ENCODE measurements around the gene FBXL17.

Gene FBXL17

DNA sequence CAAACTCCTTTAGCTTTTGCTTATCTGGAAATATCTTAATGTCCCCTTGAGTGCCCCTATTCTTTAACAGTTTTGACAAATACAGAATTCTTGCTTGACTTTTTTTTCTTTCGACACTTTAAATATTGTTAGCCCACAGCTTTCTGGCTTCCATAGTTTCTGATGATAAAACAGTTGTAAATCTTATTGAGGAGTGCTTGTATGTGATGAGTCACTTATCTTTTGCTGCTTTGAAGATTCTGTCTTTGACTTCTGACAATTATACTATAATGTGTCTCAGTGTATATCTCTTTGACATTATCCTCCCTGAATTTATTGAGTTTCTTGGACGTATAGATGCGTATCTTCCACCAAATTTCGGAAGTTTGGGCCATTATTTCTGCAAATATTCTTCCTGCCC, 21.6 kb downstream of the FBXL17 start:
- no peak overlapping the region for H3K27ac Mint-ChIP-seq

GRCh38 chr5:108356286-108356685, 25.6 kb downstream of the FBXL17 start:
- Mint-ChIP-seq H3K4me1 (ENCODE audit: low read depth) (peaks cover 12% of the 10 kb centered on the region), H3K9me3 (no peaks in the 10 kb centered on the region), H3K27ac (no peak overlapping the region), H3K27me3 (no peaks in the 10 kb centered on the region), H3K4me3 (no peak overlapping the region), H3K36me3 (ENCODE audit: low read depth) (peaks cover 6% of the 10 kb centered on the region)
- no peak for DNase-seq

More for the DNA sequence above, 21.6 kb downstream of the FBXL17 start:
- Mint-ChIP-seq H3K27me3 (no peaks in the 10 kb centered on the region), H3K9me3 (no peaks in the 10 kb centered on the region), H3K4me1 (ENCODE audit: low read depth) (peaks cover 12% of the 10 kb centered on the region), H3K36me3 (ENCODE audit: low read depth) (peaks cover 29% of the 10 kb centered on the region), H3K4me3 (no peak overlapping the region)
- DNase-seq = no peak

DNA sequence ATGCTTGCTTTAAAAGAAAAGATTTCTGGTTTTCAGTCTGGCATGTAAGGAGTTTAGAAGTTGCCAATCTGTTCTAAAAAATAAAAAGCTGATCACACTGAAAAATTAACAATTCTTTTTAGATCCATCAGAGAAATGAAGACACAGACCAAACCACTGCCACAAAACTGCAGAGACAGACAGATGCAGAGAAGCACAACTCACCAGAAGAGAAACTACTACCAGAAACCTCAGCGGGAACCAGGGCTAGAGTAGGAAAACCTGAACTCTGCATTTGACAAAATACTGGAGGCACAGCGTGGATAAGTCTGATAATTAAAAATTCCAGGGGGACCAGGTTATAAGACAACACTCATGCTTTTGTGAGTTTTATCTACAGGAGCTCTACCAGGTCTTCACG, 28.8 kb downstream of the FBXL17 start:
- H3K27ac Mint-ChIP-seq = peak overlapping the region; percentile 1
- no peak overlapping the region for H3K4me3 Mint-ChIP-seq
- peaks cover 2% of the 10 kb centered on the region for H3K4me1 Mint-ChIP-seq (ENCODE audit: low read depth)
- no peak for DNase-seq
- H3K36me3 Mint-ChIP-seq (ENCODE audit: low read depth) = no peaks in the 10 kb centered on the region
- H3K27me3 Mint-ChIP-seq = no peaks in the 10 kb centered on the region
- no peaks in the 10 kb centered on the region for H3K9me3 Mint-ChIP-seq

DNA sequence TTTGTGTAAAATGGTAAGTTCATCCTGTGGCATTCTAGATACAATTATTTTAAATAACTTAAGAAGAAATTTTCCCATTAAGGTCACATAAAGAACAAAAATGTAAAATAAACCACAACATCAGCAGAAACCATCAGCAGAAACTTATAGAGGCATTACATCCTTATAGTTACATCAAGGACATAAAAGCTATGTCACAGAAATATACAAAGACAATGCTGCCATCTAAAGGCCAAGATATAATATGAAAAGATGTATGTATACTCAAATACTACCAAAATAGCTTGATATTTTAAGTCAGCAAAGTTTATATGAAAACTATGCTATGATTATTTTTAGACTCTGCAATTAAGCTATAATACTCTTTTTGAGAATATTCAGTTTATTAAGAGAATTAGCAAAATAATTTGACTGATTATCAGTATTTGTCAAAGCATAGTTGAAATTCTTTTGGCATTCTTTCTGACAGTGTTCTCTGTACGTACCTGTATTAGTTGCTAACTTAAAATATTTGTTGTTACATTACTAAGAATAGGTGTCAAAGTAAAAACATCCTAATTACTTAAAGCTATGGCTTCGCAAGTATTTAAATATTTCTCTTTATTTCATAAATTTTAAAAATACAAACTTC, 36.2 kb downstream of the FBXL17 start:
- no peak for DNase-seq
- peaks cover 18% of the 10 kb centered on the region for H3K36me3 Mint-ChIP-seq (ENCODE audit: low read depth)
- no peak overlapping the region for H3K27ac Mint-ChIP-seq
- H3K4me3 Mint-ChIP-seq = no peak overlapping the region
- H3K27me3 Mint-ChIP-seq = no peaks in the 10 kb centered on the region
- H3K4me1 Mint-ChIP-seq (ENCODE audit: low read depth) = no peaks in the 10 kb centered on the region
- no peaks in the 10 kb centered on the region for H3K9me3 Mint-ChIP-seq

GRCh38 chr5:108344103-108344822, 37.6 kb downstream of the FBXL17 start:
- Mint-ChIP-seq H3K4me1 (ENCODE audit: low read depth) (no peaks in the 10 kb centered on the region), H3K27me3 (no peaks in the 10 kb centered on the region), H3K9me3 (no peaks in the 10 kb centered on the region), H3K36me3 (ENCODE audit: low read depth) (peaks cover 19% of the 10 kb centered on the region), H3K4me3 (no peak overlapping the region), H3K27ac (no peak overlapping the region)
- no peak for DNase-seq

- H3K27me3 Mint-ChIP-seq = no peaks in the 10 kb centered on the region
- H3K4me1 Mint-ChIP-seq (ENCODE audit: low read depth) = no peaks in the 10 kb centered on the region
- DNase-seq = no peak
- no peak overlapping the region for H3K4me3 Mint-ChIP-seq
- no peaks in the 10 kb centered on the region for H3K9me3 Mint-ChIP-seq
- no peak overlapping the region for H3K27ac Mint-ChIP-seq
- peaks cover 20% of the 10 kb centered on the region for H3K36me3 Mint-ChIP-seq (ENCODE audit: low read depth)
Measured at GRCh38 chr5:108341866-108342265, 40.0 kb downstream of the FBXL17 start.

DNA sequence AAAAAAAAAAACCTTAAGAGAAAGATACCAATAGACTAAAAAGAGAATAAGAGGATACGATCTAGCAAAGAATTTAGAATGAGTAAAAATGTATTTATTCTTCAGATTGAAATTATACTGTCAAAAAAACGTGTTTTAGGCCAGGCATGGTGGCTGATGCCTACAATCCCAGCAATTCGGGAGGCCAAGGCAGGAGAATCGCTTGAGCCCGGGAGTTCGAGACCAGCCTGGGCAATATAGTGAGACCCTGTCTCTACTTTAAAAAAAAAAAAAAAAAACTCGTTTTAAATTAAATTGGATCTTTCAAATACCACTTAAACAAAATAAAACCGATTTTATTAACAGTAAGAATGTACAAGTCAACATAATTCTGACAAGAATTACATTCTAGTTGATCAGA, 41.8 kb downstream of the FBXL17 start:
- no peaks in the 10 kb centered on the region for H3K9me3 Mint-ChIP-seq
- H3K36me3 Mint-ChIP-seq (ENCODE audit: low read depth) = peaks cover 15% of the 10 kb centered on the region
- no peak overlapping the region for H3K27ac Mint-ChIP-seq
- no peak overlapping the region for H3K4me3 Mint-ChIP-seq
- H3K27me3 Mint-ChIP-seq = no peaks in the 10 kb centered on the region
- no peaks in the 10 kb centered on the region for H3K4me1 Mint-ChIP-seq (ENCODE audit: low read depth)
- DNase-seq = no peak

- Mint-ChIP-seq H3K27me3 (no peaks in the 10 kb centered on the region), H3K4me3 (no peak overlapping the region), H3K9me3 (no peaks in the 10 kb centered on the region), H3K4me1 (ENCODE audit: low read depth) (peaks cover under 1% of the 10 kb centered on the region), H3K27ac (no peak overlapping the region), H3K36me3 (ENCODE audit: low read depth) (peaks cover 19% of the 10 kb centered on the region)
- no peak for DNase-seq
Measured at GRCh38 chr5:108339220-108339619, 42.7 kb downstream of the FBXL17 start.

DNA sequence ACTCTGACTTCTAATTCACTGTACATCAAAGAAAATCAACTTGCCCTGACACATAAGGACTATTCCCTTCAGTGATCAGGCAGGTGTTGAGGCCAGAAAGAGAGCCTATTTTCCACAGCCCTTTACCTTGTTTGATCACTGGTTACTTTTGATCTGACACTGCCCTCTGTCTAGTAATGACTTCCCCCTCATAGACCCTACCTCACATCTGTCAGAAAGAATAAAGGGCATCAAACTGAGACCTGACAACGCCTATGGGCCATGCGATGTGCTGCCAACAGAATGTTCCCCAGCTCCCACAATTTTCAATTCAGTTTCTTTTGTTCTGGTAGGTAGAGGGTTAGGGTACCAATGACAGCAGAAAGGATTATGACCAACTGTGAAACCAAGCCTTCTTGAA, 47.7 kb downstream of the FBXL17 start:
- Mint-ChIP-seq H3K36me3 (ENCODE audit: low read depth) (peaks cover 12% of the 10 kb centered on the region), H3K4me3 (no peak overlapping the region), H3K4me1 (ENCODE audit: low read depth) (peaks cover 3% of the 10 kb centered on the region), H3K27ac (no peak overlapping the region), H3K27me3 (no peaks in the 10 kb centered on the region), H3K9me3 (no peaks in the 10 kb centered on the region)
- no peak for DNase-seq

GRCh38 chr5:108326982-108327381, 54.9 kb downstream of the FBXL17 start:
- Mint-ChIP-seq H3K4me1 (ENCODE audit: low read depth) (peaks cover 3% of the 10 kb centered on the region), H3K9me3 (no peaks in the 10 kb centered on the region), H3K27ac (no peak overlapping the region), H3K27me3 (no peaks in the 10 kb centered on the region), H3K4me3 (no peak overlapping the region), H3K36me3 (ENCODE audit: low read depth) (peaks cover 36% of the 10 kb centered on the region)
- no peak for DNase-seq

DNA sequence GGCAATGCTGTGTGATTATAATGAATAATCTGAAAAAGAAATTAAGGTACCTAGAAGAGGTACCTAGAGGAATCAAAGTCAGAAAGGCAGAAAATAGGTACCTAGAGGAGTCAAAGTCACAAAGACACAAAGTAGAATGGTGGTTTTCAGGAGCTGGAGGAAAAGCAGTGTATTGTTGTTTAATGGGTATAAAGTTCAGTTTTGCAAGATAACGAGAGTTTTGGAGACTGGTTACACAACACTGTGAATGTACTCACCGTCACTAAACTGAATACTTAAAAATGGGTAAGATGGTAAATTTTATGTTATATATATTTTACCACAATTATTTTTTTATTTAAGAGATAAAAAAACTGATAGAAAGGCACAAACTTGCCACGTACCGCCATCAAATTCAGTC, 57.0 kb downstream of the FBXL17 start:
- no peak overlapping the region for H3K4me3 Mint-ChIP-seq
- H3K9me3 Mint-ChIP-seq = no peaks in the 10 kb centered on the region
- H3K27me3 Mint-ChIP-seq = no peaks in the 10 kb centered on the region
- peaks cover 4% of the 10 kb centered on the region for H3K4me1 Mint-ChIP-seq (ENCODE audit: low read depth)
- DNase-seq = no peak
- H3K27ac Mint-ChIP-seq = no peak overlapping the region
- H3K36me3 Mint-ChIP-seq (ENCODE audit: low read depth) = peaks cover 36% of the 10 kb centered on the region

DNA sequence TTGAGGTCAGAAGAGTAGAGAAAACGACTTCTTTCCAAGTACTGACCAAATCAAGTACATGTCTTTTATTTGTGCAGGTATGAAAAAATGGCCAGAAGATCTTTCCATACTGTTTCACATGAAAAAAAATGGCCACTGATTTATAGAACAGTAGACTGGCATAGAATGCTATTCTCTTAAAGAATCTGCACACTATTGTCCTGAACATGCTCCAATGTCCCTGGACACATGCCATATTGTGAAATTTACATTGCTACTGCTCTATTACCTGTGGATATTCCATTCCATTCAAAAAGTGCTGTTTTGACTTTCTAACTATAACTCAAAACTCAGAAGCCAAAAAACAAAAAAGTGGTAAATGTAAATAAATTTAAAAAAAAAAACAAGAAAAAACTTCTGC, 60.6 kb downstream of the FBXL17 start:
- H3K27me3 Mint-ChIP-seq = no peaks in the 10 kb centered on the region
- peaks cover 6% of the 10 kb centered on the region for H3K4me1 Mint-ChIP-seq (ENCODE audit: low read depth)
- H3K9me3 Mint-ChIP-seq = no peaks in the 10 kb centered on the region
- no peak overlapping the region for H3K27ac Mint-ChIP-seq
- H3K4me3 Mint-ChIP-seq = no peak overlapping the region
- H3K36me3 Mint-ChIP-seq (ENCODE audit: low read depth) = peaks cover 19% of the 10 kb centered on the region
- DNase-seq = no peak

- no peak for DNase-seq
- no peak overlapping the region for H3K4me3 Mint-ChIP-seq
Measured at GRCh38 chr5:108320231-108320630, 61.7 kb downstream of the FBXL17 start.

GRCh38 chr5:108315829-108316228, 66.1 kb downstream of the FBXL17 start:
- Mint-ChIP-seq H3K27ac (no peak overlapping the region), H3K9me3 (no peaks in the 10 kb centered on the region), H3K4me3 (no peak overlapping the region), H3K27me3 (no peaks in the 10 kb centered on the region), H3K4me1 (ENCODE audit: low read depth) (peaks cover 6% of the 10 kb centered on the region), H3K36me3 (ENCODE audit: low read depth) (peaks cover 3% of the 10 kb centered on the region)
- no peak for DNase-seq

More at GRCh38 chr5:108320231-108320630, 61.7 kb downstream of the FBXL17 start:
- Mint-ChIP-seq H3K4me1 (ENCODE audit: low read depth) (peaks cover 6% of the 10 kb centered on the region), H3K9me3 (no peaks in the 10 kb centered on the region), H3K27ac (no peak overlapping the region), H3K36me3 (ENCODE audit: low read depth) (peaks cover 10% of the 10 kb centered on the region), H3K27me3 (no peaks in the 10 kb centered on the region)

DNA sequence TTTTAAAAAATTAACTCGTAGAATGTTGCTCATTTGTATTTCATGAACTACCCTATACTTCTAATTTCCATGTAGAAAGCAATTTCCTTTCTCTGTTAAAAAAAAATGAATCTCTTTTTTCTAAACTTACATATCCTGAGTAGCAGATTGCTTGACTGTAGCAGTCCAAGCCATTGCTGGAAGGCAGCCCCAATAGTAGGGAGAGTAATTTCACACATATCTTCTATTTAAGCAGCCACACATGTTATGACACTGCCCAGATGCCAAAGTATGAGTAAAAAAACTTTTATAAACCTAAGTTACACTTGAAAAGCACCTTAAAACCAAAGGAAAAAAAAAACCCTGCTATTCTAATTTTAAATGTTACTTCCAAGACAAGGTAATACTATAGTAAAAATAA, 69.6 kb downstream of the FBXL17 start:
- H3K9me3 Mint-ChIP-seq = no peaks in the 10 kb centered on the region
- H3K27me3 Mint-ChIP-seq = no peaks in the 10 kb centered on the region
- H3K36me3 Mint-ChIP-seq (ENCODE audit: low read depth) = peaks cover 8% of the 10 kb centered on the region
- no peak overlapping the region for H3K4me3 Mint-ChIP-seq
- H3K27ac Mint-ChIP-seq = no peak overlapping the region
- peaks cover 5% of the 10 kb centered on the region for H3K4me1 Mint-ChIP-seq (ENCODE audit: low read depth)
- no peak for DNase-seq

Measured in activated T-cell treated with anti-CD3 and anti-CD28 coated beads, Interleukin-2, amount 50 U/mL, for 24 hours (primary cell).